Stomach (tissue), 4 donors: Measurements from ENCODE around the gene IFNA17.

Experiments used
- EP300 ChIP-seq: sonication (generic); formaldehyde crosslinking; IDR thresholded peaks from one replicate; pipeline ENCODE4 v1.6.1; 2017; ENCODE audit warnings: antibody characterized with exemption
- POLR2A ChIP-seq, 4 donors: fragments of 450-650 bp; IDR thresholded peaks; one replicate each; pipeline ENCODE4 v1.6.1; 2016; ENCODE audit warnings: antibody characterized with exemption in 4 of 4, control low read depth in 2 of 4, mild to moderate bottlenecking in 1 of 4, moderate library complexity in 1 of 4
- POLR2AphosphoS5 ChIP-seq, 3 donors: sonication (generic); formaldehyde crosslinking; IDR thresholded peaks; one replicate each; pipeline ENCODE4 v1.6.1; 2016; ENCODE audit warnings: antibody characterized with exemption in 3 of 3
- TF ChIP-seq, protein P1 (sequence below), 7 experiments: fragments of 450-650 bp in 4 of 7; fragments of 200-600 bp in 3 of 7; sonication (generic) in 3 of 7; IDR thresholded peaks; one replicate each; pipeline ENCODE4 v1.5.1; 2016 to 2019; ENCODE audit warnings: antibody characterized with exemption in 7 of 7, control low read depth in 2 of 7, mild to moderate bottlenecking in 1 of 7

DNA sequence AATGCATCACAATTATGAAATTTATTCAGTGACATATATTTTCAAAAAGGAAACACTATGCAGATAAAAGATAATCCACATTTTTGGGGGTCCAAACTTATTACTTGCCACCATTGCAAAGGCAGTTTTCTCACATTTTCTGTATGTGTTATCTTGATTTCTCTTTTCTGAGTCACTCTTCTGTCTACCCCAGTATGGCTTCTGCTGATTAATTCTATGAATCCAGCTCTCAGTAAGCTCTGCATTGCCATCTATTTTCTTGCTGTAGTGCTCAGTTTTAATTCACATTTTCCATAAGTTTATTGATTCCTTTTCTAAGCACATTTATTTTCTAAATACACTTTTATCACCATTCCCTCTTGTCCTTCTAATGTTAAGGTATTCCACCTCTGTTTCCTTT, 22.8 kb downstream of the IFNA17 start:
- TF ChIP-seq, protein P1, sequence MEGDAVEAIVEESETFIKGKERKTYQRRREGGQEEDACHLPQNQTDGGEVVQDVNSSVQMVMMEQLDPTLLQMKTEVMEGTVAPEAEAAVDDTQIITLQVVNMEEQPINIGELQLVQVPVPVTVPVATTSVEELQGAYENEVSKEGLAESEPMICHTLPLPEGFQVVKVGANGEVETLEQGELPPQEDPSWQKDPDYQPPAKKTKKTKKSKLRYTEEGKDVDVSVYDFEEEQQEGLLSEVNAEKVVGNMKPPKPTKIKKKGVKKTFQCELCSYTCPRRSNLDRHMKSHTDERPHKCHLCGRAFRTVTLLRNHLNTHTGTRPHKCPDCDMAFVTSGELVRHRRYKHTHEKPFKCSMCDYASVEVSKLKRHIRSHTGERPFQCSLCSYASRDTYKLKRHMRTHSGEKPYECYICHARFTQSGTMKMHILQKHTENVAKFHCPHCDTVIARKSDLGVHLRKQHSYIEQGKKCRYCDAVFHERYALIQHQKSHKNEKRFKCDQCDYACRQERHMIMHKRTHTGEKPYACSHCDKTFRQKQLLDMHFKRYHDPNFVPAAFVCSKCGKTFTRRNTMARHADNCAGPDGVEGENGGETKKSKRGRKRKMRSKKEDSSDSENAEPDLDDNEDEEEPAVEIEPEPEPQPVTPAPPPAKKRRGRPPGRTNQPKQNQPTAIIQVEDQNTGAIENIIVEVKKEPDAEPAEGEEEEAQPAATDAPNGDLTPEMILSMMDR (IDR thresholded peaks at IDR 0.05) = no peak
- TF ChIP-seq EP300 = no peak
- no peak for TF ChIP-seq POLR2A (IDR thresholded peaks at IDR 0.05)
- no peak for TF ChIP-seq POLR2AphosphoS5 (IDR thresholded peaks at IDR 0.05)
